Measurements from ENCODE around the gene GPC6.
"Not testable (repeated sequence)": the region's sequence is repeated elsewhere in the genome, so short reads cannot be mapped to it uniquely, and the experiment has no call there.

The GPC6 gene

GRCh38 chr13:93270769-93271742 lies 44.4 kb downstream of the GPC6 start:
- no peak for DNase-seq

GRCh38 chr13:93279982-93280381 lies 53.4 kb downstream of the GPC6 start:
- no peak for DNase-seq

DNA sequence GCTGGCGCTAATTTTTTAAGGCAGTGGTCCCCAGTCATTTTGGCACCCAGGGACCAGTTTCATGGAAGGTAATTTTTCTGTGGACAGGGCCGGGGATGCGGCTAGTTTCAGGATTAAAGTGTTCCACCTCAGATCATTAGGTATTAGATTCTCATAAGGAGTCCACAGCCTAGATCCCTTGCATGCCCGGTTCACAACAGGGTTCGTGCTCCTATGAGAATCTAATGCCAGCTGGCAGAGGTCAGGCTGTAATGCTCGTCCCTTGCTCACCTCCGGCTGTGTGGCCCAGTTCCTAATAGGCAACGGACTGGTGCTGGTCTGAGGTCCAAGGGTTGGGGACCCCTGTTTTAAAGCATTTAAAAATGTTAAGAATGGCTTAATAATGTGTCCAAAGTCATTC lies 54.1 kb downstream of the GPC6 start:
- no peak for DNase-seq

GRCh38 chr13:93283255-93283654 lies 56.6 kb downstream of the GPC6 start:
- no peak for DNase-seq

DNA sequence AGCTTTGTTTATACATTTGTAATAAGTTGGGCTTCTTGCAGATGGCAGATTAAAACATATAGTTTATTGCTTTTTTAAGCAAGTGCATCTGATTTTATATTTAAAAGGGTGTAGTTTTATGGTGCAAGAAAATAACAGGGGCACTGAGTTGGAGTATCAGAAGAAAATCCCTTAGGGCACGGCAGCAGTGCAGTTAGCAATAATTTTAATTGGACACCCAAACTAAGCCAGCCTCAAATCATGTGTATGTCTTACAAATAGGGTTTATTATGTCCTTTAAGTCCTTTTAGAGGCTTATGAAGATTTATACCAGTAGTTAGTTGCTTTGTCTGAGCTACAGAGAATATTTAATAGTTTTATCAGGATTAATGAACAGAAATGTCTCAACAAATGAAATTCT lies 57.5 kb downstream of the GPC6 start:
- DNase-seq = no peak

GRCh38 chr13:93286047-93286446 lies 59.4 kb downstream of the GPC6 start:
- no peak for DNase-seq

DNA sequence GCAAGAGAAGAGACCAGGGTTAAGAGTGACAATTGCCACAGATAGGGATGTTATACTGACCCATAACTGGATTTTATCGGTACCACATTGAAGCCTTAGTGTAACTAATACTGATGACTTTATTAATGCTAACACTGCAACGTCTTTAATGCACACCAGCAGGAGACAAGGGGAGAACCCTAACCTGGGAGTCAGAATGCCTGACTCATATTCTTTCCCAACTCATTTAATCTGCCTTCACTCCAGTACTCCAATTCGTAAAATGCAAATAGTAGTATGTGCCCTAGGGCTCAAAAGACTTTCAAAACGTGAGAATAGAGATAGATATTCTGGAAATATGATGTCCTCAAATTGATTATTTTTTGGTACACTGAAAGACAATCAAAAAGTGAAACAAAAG lies 62.4 kb downstream of the GPC6 start:
- no peak for DNase-seq

DNA sequence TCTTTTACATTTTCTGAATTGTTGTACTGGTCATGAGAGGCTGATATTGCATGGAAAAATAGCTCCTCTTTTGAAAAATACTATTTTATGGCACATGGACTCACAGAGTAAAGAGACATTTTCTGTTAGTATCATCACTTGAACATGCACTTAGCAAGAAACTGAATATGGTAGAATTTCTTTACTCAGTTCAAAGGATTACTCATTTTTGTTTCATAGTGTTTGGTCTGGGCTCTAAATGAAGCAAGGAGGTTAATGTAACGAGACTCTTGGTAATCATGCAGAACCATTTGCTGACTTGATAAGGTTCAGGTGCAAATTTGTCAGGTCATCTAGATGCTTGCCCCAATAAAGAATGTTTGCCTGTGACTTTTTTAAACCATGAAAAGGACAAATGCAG lies 63.2 kb downstream of the GPC6 start:
- DNase-seq = no peak

GRCh38 chr13:93290503-93290902 lies 63.9 kb downstream of the GPC6 start:
- DNase-seq = no peak

DNA sequence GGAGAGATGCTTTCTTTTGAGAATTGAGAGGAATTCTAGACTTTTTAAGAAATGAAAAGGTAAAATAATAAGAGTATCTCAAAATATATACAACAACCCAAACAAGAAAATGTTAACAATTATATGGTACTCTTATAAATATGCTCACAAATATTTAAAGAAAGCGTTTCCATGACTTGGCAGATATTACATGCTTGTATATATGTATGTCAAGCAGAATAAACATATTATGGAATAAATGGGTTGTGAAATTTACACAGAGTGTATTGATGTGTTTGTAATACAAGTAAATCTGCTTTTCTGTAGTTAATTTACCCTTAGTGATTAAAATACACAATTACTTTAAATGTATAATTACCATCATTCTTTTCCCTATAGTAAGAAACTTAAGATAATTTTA lies 65.8 kb downstream of the GPC6 start:
- no peak for DNase-seq

GRCh38 chr13:93293710-93294109 lies 67.1 kb downstream of the GPC6 start:
- no peak for DNase-seq

- DNase-seq = no peak
Measured at GRCh38 chr13:93296584-93296983, 70.0 kb downstream of the GPC6 start.

DNA sequence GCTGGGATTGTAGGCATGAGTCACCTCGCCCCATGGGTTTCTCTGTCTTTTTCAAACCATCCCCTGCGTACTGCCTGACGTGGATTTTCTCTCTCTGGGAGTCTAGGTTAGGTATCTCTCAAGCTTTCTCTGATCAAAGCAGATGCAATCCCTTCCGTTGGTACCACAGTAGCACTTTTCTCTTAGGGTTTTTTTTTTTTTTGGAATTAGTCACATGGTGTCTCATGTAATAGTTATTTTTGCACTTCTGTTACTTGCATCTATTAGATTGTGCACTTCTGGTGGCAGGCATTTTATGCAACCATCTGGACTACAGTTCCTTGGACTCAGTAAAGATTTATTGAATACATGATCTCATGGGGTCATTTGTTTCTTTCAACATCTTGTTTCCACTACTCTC lies 72.1 kb downstream of the GPC6 start:
- no peak for DNase-seq

DNA sequence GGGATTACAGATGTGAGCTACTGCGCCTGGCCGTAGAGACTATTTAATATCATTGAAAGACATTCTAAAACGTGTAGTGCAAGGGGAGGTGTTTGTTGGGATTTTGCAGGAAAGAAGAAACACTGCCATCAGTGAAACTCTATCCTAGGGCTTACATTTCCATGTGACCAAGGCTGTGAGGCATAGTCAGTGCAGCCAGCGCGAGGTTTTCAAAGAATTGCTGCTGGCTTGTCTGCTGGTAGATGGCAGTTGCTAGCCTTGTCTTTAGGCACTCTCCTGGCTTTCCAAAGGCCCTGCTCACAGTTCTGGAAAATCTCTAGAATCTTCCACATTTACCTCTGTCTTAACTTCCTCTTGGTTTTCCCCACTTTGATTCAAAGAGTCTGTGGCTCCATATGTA lies 77.5 kb downstream of the GPC6 start:
- no peak for DNase-seq

- no peak for DNase-seq
Measured at GRCh38 chr13:93304868-93305613, 78.4 kb downstream of the GPC6 start.

GRCh38 chr13:93305886-93306285 lies 79.3 kb downstream of the GPC6 start:
- DNase-seq = no peak

DNA sequence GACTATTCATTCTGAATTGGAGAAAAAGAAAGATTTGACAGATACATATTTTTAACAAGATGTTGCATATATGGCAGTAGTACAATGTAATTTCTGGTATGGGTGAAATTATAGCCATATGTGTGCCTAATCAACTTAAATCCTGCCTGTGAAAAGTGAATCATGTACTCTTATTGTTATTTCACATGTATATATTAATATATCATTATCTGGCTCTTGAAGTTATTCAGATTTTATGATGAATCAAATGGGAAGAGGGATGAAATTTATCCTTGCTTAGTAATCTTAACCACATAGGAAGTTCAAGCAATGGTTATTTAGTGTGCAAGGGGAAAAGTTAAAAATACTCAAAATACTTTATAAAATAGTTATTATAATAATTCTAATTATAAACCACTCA lies 80.5 kb downstream of the GPC6 start:
- no peak for DNase-seq

DNA sequence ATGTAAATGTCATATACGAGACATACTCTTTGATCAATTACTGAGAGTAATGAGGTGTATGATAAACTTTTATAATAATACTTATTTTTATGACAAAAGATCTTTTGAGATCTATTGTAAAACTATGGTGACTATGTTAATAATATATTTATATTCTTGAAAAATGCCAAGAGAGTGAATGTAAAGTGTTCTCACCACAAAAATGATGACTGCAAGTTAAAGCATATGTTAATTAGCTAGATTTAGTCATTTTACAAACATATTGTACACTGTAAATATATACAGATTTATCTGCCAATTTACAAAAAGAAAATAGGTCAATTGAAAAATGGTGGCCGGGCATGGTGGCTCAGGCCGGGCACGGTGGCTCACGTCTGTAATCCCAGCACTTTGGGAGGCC lies 81.0 kb downstream of the GPC6 start:
- no peak for DNase-seq

DNA sequence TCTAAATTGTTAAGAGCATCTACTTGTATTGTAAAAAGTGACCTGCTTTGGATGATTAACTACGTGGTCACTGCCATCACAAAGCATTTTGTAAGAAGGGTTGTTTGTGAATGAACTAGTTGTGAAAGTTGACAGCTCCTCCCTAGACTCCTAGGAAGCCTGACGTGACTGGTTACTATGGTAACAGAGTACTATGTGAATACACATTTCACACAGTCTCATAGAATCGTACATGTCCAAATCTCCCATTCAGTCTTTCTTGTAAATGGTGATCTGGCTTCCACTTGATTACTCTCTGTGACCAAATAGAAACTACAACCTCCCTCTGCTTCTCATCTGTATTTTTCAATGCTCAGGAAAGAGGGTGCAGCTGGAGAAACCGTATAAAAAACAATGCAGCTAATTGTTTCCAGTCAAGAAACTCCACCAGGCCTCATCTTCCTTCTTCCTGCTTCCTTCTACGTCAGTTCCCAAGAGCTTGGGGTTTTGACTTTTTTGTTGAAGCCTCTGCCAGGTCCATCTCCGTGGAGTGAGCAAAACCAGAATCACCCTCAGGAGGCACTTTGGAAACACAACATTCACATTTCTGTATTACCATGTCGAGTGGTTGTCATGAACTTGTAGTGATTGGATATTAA lies 83.4 kb downstream of the GPC6 start:
- no peak for DNase-seq

GRCh38 chr13:93316841-93317240 lies 90.2 kb downstream of the GPC6 start:
- no peak for DNase-seq

DNA sequence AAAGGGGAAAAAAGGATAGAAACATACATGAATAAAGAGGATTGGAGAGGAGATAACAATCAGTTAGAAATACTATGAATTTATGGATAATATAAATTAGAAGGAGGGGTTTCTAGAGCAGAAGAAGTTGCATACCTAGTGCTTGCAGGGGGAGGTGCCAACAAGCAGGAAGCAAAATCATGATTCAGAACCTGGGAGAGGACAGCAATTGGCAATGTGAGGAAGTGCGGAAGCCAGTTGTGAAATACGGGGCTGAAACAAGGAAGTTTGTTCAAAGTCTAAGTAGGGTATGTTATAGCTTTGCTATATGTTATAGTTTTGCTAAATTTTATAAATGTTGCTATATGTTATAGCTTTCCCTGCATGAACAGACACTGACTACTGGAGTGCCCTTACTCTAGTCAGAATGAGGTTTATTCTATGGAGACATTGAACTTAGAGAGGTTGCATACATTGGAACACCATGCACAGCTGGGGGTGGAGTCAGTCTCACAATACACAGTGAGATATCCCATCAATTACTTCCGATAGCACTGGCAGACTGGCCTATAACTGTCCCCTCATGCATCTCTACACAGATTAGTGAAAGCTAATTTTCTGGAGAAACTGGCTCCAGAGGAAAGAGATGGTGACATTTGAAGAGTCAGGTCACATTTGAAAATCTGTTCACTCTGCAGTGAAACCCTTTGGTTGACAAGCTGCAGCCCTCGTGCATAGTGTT lies 92.1 kb downstream of the GPC6 start:
- DNase-seq = no peak

DNA sequence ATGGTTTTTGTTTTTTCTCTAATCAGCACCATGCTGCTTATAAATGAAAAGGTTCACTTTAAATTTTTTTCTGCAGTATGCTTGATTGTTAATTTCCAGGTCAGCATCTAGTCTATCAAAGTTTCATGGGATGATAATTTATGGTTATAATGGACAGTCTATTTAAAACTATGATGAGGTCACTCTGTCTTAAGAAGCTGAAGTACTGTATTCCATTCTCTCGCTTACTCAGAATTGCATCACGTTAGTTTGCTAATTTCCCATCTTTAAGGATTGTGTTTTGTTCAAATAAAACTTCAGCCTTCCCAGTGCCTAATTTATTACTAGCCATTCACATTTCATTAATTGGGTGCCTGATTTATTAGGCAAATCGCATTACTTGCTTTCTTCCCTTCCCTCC lies 94.3 kb downstream of the GPC6 start:
- no peak for DNase-seq

DNA sequence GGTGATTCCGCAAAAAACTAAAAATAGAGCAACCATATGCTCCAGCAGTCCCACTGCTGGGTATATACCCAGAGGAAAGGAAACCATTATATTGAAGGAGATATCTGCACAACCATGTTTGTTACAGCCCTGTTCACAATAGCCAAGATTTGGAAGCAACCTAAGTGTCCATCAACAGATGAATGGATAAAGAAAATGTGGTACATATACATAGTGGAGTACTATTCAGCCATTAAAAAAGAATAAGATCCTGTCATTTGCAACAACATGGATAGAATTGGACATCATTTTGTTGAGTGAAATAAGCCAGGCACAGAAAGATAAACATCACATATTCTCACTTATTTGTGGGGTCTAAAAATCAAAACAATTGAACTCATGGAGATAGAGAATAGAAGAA lies 97.3 kb downstream of the GPC6 start:
- DNase-seq = not testable (repeated sequence)
